Measurements from ENCODE around the gene RPL10A.

The RPL10A gene

GRCh38 chr6:35468181-35468979 is at the start of gene RPL10A:
TSS of gene RPL10A (plus strand) at chr6:35468401. CDS start at chr6:35468435, 34 bp downstream.
- TF ChIP-seq CTCF (IDR thresholded peaks at IDR 0.05; ENCODE audit: borderline replicate concordance, insufficient read depth, low read depth, low read length), result peak; percentile 98
- peak within 1 kb of the TSS; percentile 84 for H3K4me3 ChIP-seq (ENCODE audit: low read depth, low read length)

- TF ChIP-seq CTCF (IDR thresholded peaks at IDR 0.05; ENCODE audit: borderline replicate concordance, insufficient read depth, low read depth, low read length), result 0 out of 2 replicates have a peak, but pooled peaks have one; percentile 24
- no peak overlapping the region for H3K4me3 ChIP-seq (ENCODE audit: low read depth, low read length)
Measured at GRCh38 chr6:35419417-35419816, 48.8 kb upstream of the RPL10A start.

- TF ChIP-seq CTCF (IDR thresholded peaks at IDR 0.05; ENCODE audit: borderline replicate concordance, insufficient read depth, low read depth, low read length), result no peak
- H3K4me3 ChIP-seq (ENCODE audit: low read depth, low read length), result no peak overlapping the region
Measured at GRCh38 chr6:35419961-35420360, 48.2 kb upstream of the RPL10A start.

GRCh38 chr6:35425284-35425683 is 42.9 kb upstream of the RPL10A start:
- no peak for TF ChIP-seq CTCF (IDR thresholded peaks at IDR 0.05; ENCODE audit: borderline replicate concordance, insufficient read depth, low read depth, low read length)

GRCh38 chr6:35426074-35426473 is 42.1 kb upstream of the RPL10A start:
- TF ChIP-seq CTCF (IDR thresholded peaks at IDR 0.05; ENCODE audit: borderline replicate concordance, insufficient read depth, low read depth, low read length), result no peak
- no peak overlapping the region for H3K4me3 ChIP-seq (ENCODE audit: low read depth, low read length)

More at GRCh38 chr6:35425284-35425683, 42.9 kb upstream of the RPL10A start:
- H3K4me3 ChIP-seq (ENCODE audit: low read depth, low read length), result no peak overlapping the region

GRCh38 chr6:35427435-35427834 is 40.8 kb upstream of the RPL10A start:
- no peak for TF ChIP-seq CTCF (IDR thresholded peaks at IDR 0.05; ENCODE audit: borderline replicate concordance, insufficient read depth, low read depth, low read length)
- no peak overlapping the region for H3K4me3 ChIP-seq (ENCODE audit: low read depth, low read length)

- no peak overlapping the region for H3K4me3 ChIP-seq (ENCODE audit: low read depth, low read length)
- TF ChIP-seq CTCF (IDR thresholded peaks at IDR 0.05; ENCODE audit: borderline replicate concordance, insufficient read depth, low read depth, low read length), result no peak
Measured at GRCh38 chr6:35427851-35428321, 40.3 kb upstream of the RPL10A start.
